ENCODE results near the gene HMX3. TPM values are rescaled to one million over a fixed set of nuclear protein-coding genes. Genes with fewer than 3 reads are reported as not detected.
"Not testable (repeated sequence)": the region's sequence is repeated elsewhere in the genome, so short reads cannot be mapped to it uniquely, and the experiment has no call there.

The HMX3 gene
- polyA plus RNA-seq, 4 donors, result not detected

DNA sequence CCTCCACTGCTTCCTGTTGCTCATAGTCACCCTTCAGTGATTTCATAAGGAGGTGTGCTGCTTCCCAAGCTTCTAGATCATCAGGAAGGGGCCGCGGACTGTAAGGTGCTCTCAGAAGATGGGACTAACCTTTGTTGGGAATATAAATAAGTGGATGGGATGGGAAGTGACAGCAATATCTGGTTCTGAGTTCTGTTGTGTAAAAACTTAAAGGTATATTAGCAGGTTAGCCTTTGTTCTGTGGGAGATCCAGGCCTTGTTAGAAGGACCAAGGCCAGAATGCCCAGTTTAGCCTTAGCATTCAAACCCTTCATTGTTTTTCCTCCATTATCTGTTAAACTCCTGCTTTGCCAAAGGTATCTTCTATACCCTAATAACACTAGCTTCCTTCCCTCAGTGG, 30.8 kb downstream of the HMX3 start:
- DNase-seq (ENCODE audit: low read depth in 4 of 4, low spot score in 2 of 4), result no peak

DNA sequence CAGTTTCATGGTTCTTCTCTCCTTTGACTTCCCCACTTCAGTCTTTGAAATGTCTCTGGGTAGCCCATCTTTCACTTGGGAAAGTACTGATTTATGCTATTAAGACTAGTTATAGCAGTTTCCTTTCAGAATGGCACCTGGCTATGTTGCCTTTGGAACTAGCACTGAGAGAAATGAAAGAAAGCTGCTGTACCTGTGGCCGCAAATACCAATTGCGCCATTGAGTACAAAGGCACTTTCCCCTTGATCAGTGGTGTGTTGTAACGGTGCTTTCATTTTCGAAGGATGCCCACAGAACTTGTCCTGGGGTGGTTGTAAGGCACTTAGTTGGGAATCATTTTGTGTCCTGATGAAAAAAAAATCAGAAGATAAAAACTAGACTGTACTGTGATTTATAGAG, 35.2 kb downstream of the HMX3 start:
- DNase-seq (ENCODE audit: low read depth in 4 of 4, low spot score in 2 of 4), result no peak

DNA sequence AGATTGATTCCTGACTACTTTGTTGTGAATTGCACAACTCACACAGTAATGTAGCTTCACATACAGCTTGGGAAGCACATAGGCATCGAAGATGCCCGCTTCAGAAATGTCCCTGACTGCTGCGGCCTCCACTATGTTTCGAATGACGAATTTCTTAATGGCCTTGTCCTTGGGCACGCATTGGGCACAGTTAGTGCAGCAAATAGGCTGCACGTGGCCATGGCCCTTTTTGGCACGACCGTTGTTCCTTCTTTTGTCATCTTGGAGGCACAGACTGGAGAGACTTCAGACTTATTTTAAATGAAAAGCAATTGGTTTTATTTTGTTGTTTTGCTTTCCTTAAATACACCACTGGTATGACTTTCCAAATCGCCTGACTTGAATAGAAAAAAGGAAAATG, 35.8 kb downstream of the HMX3 start:
- DNase-seq (ENCODE audit: low read depth in 4 of 4, low spot score in 2 of 4), result not testable (repeated sequence)

DNA sequence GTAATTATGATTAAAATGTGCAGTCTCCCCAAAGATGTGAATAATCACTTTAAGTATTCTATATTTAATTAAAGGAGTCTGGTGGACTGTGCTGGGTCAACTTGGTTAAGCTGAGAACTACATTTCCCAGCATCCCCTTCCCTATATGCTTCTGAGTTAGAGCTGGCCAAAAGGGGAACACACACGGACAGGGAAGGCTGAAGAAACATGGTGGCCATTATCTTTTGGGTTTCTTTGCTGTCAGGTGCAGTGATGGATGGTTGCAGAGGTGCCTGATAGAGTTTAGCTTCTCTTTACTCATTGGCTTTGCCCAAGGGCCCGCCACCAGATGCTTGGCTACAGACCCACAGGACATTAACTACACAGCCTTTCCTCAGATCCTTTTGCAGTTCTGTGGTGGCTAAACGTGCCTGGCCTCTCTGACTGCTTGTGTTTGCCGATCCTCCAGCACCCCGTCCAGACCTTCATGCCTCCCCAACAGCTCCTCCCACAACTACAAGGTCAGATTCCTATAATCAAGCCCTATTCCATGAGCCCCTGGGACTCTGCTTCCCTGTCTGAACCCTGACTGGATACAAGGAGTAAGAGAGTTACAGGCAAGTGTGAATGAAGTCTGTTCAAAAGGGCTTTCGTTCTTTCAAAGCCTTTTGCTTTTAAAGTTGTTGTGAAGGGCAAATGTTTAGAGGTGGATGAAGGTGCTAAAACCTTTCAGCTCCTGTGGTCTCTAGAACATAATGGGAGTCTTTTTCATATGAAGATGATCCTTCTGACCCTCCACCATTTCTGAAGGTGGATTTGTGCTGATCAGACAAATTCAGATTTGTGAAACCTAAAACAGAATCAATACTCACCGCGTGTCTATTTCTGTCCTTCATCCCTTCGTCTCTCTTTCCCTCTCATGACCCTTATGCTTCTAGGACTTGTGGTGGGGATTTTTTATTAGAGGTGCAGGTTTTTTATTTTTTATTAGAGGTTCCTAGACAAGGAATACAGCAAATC, 39.9 kb downstream of the HMX3 start:
- DNase-seq (ENCODE audit: low read depth in 4 of 4, low spot score in 2 of 4), result no peak

DNA sequence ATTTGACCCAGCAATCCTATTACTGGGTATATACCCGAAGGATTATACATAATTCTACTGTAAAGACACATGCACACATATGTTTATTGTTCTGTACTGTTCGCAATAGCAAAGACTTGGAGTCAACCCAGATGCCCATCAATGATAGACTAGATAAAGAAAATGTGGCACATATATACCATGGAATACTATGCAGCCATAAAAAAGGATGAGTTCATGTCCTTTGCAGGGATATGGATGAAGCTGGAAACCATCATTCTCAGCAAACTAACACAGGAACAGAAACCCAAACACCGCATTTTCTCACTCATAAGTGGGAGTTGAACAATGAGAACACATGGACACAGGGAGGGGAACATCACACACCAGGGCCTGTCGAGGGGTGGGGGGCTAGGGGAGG, 42.6 kb downstream of the HMX3 start:
- DNase-seq (ENCODE audit: low read depth in 4 of 4, low spot score in 2 of 4), result not testable (repeated sequence)

DNA sequence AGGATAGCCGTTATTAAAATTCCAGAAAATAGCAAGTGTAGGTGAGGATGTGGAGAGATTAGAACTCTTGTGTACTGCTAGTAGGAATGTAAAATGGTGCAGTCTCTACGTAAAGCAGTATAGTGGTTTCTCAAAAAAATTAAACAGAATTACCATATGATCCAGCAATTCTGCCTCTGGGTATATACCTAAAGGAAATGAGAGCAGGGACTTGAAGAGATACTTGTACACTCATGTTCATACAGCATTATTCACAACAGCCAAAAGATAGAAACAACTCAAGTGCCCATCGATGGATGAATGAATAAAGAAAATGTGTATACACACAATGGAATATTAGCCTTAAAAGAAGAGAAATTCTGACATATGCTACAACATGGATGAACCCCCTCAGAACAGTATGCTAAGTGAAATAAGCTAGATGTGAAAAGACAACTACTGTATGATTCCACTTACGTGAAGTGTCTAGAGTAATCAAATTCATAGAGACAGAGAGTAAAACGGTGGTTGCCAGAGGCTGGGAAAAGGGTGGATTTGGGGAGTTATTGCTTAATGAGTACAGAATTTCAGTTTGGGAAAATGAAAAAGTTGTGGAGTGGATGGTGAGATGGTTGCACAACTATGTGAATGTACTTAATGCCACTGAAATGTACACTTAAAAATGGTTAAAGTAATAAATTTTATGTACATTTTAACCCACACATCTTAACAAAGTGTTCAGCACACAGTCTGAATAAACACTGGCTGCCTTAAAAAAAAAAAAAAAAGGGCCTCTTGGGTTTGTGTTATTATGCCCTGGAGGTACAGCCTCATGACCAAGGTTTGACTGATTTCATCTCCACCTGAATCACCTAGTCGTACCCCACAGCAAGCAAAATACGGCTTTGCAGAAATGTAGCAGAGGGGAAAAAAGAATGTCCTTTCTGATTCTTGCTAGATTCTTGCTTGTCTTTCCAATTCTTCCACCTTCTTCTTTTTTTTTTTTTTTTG, 44.6 kb downstream of the HMX3 start:
- DNase-seq (ENCODE audit: low read depth in 4 of 4, low spot score in 2 of 4), result no peak

DNA sequence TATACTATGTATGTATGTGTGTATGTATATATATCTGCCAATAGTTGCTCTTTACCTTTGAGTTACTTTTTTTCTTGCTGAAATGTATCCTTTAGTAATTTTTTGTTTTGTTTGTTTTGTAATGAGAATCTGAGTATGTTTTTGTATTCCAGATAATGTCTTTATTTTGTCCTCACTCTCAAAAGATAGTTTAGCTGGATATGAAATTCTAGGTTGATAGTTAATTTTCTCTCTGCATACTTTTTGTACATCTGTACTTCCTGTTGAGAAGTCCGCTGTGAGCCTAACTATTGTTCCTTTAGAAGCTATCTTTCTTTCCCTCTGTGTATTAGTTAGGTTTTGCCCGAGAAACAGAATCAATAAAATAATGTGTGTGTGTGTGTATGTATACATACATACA, 48.0 kb downstream of the HMX3 start:
- DNase-seq (ENCODE audit: low read depth in 4 of 4, low spot score in 2 of 4), result no peak

DNA sequence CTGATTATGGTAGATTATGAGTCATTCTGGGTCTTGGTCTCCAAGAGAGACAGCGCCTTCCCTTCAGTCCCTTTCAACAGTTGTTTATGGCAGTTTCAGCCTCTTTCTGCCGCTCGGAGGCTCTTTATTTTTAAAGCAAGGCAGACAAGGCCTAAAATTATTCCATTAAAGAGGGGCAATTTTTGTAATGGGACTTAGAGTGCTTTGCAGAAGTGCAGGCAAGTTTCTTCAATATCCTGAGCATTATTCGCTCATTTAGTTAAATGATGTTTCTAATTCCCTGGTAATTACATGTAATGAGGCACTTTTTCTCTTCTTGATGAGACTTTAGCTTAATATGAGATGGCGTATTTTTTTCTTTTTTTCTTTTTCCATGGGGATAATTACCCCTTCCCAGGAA, 52.0 kb downstream of the HMX3 start:
- DNase-seq (ENCODE audit: low read depth in 4 of 4, low spot score in 2 of 4), result no peak

Other genes with a start within 250 kb of the HMX3 start
- not detected for gene FAM24A, start 225.4 kb upstream of the HMX3 start, polyA plus RNA-seq (ENCODE audit: insufficient read length in 4 of 4)
- 10 to 100 TPM; 15.2 to 20.5 (median 19.7) TPM for gene C10orf88, start 181.7 kb upstream of the HMX3 start, polyA plus RNA-seq (ENCODE audit: insufficient read length in 4 of 4)
- 10 to 100 TPM in 3 of 4 donors, 1 to 10 TPM in 1; 9.0 to 12.0 (median 11.2) TPM for gene PSTK, start 155.6 kb upstream of the HMX3 start, polyA plus RNA-seq (ENCODE audit: insufficient read length in 4 of 4)
- 10 to 100 TPM; 18.2 to 27.4 (median 21.5) TPM for gene IKZF5, start 127.2 kb upstream of the HMX3 start, polyA plus RNA-seq (ENCODE audit: insufficient read length in 4 of 4)
- 10 to 100 TPM; 20.3 to 30.2 (median 25.8) TPM for gene ACADSB, start 127.0 kb upstream of the HMX3 start, polyA plus RNA-seq (ENCODE audit: insufficient read length in 4 of 4)
- gene HMX2, start 12.2 kb downstream of the HMX3 start, polyA plus RNA-seq (ENCODE audit: insufficient read length in 4 of 4), result 1 to 10 TPM; 1.4 to 2.9 (median 2.2) TPM
- gene BUB3, start 18.4 kb downstream of the HMX3 start, polyA plus RNA-seq (ENCODE audit: insufficient read length in 4 of 4), result 100 to 1,000 TPM; 118 to 122 (median 120) TPM

Measured in left renal cortex interstitium (tissue), 4 donors.